Daoy (cell line): Measurements from ENCODE around the gene REM2. TPM values are rescaled to one million over a fixed set of nuclear protein-coding genes. Genes with fewer than 3 reads are reported as not detected.
"Not testable (repeated sequence)": the region's sequence is repeated elsewhere in the genome, so short reads cannot be mapped to it uniquely, and the experiment has no call there.

Source experiments
- DNase-seq: peaks from one replicate; pipeline ENCODE4 v3.0.0-alpha.2; 2015; ENCODE audit warnings: low read depth
- total RNA-seq: library from RNA; depleted of rRNA; stranded (reverse); fragments of >200 nt; shearing (Covaris generic); gene quantifications from 2 replicates; pipeline ENCODE4 v1.2.3, GENCODE V29; 2014

Gene REM2
- total RNA-seq, 1 experiment from 2014 or later: 0.74 TPM

DNA sequence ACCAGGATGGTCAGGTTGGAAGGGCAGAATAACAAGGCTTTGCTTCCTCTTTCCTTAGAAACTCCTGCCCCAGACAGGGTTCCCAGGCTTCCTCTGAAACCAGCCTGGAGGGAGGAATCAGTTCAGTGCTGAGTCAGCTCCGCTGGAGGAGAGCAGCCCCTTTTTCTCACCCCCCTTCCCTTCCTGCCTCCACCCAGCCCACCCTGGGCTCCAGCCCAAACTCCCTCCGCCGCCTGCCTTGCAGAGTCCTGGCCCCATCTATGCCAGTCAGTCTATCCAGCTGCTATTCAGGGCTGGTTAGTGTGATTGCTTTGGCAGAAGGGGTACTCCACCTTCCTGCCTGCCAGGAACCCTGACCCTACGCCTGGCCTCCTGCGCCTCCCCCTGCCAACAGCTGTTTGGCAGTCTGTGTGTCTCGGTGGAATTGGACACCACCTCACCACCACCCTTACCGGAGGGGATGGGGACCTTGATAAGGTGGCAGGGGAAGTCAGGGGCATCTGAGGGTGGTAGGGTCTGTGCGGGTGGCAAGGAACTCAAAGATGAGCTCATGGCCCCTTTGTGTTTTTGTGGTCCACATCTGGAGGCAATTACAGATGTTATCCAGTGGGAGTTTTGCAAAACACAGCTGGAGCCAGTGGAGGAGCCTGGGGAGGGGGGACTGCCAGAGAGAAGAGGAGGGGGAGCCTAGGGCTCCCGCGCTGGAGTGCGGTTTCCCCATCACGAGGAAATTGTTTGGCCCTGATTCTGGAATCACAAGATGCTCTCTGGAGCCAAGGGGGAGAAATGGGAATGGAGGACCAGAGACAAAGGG lies 34.5 kb upstream of the REM2 start:
- peak; percentile 92 for DNase-seq

DNA sequence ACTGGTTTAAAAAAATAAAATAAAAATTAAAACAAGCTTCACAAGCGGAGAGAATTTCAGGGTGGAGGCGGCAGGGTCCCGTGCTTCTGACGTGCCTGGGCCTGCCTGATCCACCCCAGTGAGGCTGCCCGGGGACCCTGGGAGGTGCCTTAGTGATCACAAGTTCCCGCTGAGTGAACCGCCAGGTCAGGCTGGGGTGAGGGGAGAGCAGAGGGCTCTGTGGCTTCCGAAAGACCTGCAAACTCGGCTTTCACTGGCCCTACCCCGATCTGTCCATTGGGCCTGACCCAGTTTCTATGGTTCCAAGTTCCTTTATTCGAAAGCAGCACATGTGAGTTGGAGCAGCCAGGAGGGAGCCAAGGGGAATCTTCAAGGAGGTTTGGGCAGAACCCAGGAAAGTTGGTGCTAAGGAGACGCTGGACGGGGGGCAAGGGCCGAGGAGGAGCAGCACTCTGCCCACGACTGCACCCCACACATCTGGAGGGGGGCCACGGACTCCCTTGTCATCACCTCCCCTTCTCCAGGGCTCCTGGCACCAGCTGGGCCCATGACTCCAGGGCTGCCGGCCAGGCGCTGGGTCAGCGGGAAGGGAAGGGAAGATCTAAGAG lies 33.7 kb upstream of the REM2 start:
- DNase-seq: peak; percentile 65

DNA sequence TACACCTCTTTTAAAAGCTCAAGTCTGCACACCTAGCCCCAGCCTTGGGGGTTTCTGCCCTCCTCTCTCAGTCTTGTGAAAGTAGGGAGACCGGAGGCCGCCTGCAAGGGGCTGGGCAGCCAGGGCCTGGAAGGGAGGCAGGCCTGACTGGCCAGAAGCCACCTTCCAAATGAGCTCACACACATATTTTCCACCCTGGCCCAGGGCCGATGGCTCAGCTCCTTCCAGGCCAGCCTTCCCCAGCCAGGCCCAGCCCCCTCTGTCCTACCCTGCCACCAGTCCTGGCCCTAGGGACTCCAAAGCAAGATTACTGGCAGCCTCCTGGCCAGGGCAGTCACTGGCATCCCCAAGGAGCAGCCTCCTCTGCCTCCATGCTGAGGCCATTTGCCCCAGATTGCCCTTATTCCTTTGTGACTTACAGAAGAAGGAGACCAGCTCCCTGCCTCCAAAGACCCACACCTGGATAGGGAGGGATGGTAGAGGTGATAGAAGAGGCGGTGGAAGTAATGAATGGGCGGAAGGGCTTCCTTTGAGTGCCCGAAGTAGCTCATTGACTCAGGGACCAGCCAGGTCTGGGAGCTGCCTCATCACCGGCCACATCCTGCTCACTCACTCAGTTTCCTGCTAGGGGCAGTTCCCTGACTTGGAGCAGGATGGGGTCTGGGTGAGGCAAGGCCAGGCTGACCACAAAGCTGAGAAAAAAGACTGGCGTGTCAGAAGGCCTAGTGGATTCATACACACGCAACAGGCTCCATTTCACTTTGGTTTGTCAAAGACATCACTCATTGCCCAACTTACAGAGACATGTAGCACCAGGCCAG lies 31.9 kb upstream of the REM2 start:
- peak; percentile 97 for DNase-seq

DNA sequence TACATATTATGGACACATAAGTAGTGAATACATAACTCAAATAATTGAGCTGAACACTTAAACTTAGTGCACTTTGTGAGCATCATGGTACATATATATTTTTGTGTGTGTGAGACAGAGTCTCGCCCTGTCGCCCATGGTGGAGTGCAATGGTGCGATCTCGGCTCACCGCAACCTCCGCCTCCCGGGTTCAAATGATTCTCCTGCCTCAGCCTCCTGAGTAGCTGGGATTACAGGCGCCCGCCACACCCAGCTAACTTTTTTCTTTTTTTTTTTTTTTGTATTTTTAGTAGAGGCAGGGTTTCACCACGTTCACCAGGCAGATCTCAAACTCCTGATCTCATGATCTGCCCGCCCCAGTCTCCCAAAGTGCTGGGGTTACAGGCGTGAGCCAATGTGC lies 30.8 kb upstream of the REM2 start:
- not testable (repeated sequence) for DNase-seq

DNA sequence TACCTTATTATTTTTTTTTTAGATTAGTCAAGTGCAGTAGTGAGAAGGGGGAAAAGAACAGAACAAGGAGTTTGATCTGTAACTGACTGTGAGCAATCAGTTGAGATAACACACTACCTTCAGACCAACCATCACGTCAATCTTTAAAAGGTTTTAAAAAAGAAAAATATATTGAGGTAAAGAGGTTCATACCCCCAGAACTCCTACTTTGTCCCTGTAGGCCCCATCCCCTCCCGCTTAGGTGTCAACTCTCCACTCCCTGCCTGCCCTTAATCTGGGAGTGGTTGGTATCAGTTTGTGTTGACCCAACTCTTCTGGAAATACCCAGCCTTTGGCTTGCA lies 30.5 kb upstream of the REM2 start:
- DNase-seq: no peak

DNA sequence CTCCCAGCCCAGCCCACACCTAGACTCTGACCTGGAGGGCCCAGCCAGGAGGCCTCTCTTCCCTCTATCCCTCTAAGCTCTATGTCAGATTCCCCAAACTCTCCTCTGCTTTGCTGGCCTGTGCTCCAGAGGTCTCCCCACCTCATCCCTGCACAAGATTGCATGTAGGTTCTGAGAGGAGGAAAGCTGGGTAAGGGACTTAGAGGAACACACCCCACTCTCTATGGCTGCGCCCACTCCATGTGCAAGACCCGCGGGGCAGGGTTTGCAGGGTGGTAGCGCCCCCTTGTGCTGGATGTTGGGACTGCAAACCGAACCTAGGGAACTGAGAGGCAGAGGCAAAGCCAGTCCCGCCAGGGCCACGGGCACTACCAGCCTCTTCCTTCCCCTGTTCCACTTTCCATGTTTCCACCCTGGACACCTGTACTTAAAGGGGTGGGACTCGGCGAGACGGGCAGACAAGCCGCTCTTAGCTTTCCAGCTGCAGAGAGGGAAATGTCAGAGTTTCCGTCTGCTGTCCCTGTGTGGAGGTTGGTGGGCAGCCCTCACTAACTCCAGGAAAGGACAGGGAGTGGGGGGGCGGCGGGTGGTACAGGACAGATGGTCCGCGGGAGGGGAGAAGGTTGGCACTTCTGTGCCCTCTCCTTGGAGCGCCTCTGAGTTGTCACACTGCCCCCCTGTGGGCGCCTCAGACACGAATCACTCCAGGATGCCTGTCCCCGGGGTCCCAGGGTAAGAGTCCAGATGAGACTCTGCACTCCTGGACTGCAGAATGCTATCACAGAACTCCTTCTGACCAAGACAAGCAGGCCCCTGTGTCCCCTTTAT lies 29.9 kb upstream of the REM2 start:
- DNase-seq: peak; percentile 90

DNA sequence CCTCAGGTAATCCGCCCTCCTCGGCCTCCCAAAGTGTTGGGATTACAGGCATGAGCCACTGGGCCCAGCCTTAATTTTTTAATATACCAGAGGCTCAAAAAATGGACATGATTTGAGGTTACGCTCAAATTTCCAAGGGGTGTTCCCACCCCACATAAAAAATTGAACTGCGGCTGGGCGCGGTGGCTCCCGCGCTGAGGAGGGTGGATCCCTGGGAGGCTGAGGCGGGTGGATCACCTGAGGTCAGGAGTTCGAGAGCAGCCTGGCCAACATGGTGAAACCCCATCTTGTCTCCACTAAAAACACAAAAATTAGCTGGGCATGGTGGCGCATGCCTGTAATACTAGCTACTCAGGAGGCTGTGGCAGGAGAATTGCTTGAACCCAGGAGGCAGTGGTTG lies 28.7 kb upstream of the REM2 start:
- DNase-seq: not testable (repeated sequence)

DNA sequence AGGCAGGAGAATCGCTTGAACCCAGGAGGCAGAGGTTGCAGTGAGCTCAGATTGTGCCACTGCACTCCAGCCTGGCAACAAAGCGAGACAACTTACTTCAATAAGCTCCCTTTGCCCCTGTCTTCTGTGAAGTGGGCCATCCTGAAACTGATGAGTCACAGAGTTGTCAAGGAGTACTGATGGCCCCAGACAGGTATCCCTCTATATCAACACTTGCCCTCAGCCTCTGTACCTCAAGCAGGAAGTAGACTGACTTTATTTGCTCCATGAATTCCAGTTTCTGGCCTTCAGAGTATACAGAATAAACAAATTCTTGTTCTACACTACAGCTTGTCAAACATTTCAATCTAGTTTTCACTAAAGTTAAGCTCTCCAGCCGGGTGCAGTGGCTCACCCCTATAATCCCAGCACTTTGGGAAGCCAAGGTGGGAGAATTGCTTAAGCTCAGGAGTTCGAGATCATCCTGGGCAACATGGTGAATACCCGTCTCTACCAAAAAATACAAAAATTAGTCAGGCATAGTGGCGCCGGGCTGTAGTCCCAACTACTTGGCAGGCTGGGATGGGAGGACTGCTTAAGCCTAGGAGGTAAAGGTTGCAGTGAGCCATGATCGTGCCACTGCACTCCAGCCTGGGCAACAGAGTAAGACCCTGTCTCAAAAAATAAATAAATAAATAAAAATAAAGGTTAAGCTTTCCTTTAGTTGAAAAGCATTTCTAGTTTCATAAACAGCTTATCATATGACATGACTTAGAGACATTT lies 27.9 kb upstream of the REM2 start:
- DNase-seq: no peak

DNA sequence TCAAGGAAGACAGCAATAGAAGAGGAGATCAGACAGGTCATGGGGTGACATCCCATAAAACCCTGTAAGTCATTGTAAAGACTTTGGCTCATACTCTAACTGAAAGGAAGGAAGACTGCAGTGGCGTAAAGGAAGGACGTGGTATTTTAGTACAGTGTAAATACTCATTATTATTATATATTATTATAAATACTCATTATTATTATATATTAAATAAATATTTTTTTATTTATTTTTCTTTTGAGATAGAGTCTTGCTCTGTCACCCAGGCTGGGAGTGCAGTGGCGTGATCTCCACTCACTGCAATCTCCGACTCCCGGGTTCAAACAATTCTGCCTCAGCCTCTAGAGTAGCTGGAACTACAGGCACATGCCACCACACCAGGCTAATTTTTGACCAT lies 26.6 kb upstream of the REM2 start:
- no peak for DNase-seq

DNA sequence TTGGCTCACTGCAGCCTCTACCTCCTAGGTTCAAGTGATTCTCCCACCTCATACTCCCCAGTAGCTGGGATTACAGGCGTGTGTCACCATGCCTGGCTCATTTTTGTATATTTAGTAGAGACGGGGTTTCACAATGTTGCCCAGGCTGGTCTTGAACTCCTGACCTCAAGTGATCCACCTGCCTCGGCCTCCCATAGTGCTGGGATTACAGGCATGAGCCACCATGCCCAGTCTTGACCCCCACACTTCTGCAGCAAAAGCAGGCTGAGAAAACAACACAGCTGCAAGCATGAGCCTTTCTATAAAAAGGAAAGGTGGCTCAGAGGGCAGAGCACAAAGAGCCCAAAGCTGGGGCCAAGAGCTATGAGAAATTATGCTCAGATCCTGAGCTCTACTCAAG lies 22.6 kb upstream of the REM2 start:
- not testable (repeated sequence) for DNase-seq

DNA sequence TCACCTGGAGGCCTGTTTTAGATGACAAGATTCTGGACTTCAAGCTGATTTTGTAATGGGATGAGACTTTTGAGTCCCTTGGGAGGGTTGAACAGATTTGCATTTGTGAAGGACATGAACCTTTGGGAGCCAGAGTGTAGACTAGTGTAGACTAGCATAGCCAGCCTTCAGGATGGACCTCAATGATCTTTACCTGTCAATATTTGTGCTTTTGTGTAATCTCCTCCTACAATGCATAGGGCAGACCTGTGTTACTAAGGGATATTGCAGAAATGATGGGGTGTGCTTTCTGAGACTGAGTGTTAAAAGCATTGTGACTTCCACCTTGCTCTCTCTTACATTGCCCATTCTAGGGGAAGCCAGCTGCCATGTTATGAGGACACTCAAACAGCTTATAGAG lies 21.4 kb upstream of the REM2 start:
- no peak for DNase-seq

DNA sequence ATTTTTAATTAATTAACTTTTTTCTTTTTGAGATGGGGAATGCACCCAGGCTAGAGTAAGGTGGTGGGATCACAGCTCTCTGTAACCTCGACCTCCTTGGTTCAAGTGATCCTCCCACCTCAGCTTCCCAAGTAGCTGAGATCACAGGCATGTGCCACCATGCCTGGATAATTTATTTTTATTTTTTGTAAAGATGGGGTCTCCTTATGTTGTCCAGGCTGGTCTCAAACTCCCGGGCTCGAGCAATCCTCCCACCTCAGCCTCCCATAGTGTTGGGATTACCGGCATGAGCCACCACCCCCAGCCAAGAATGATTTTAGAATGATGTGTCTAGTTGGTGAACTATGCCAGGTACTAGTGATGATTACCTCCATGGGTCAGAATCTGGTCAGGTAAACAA lies 18.0 kb upstream of the REM2 start:
- DNase-seq: no peak

DNA sequence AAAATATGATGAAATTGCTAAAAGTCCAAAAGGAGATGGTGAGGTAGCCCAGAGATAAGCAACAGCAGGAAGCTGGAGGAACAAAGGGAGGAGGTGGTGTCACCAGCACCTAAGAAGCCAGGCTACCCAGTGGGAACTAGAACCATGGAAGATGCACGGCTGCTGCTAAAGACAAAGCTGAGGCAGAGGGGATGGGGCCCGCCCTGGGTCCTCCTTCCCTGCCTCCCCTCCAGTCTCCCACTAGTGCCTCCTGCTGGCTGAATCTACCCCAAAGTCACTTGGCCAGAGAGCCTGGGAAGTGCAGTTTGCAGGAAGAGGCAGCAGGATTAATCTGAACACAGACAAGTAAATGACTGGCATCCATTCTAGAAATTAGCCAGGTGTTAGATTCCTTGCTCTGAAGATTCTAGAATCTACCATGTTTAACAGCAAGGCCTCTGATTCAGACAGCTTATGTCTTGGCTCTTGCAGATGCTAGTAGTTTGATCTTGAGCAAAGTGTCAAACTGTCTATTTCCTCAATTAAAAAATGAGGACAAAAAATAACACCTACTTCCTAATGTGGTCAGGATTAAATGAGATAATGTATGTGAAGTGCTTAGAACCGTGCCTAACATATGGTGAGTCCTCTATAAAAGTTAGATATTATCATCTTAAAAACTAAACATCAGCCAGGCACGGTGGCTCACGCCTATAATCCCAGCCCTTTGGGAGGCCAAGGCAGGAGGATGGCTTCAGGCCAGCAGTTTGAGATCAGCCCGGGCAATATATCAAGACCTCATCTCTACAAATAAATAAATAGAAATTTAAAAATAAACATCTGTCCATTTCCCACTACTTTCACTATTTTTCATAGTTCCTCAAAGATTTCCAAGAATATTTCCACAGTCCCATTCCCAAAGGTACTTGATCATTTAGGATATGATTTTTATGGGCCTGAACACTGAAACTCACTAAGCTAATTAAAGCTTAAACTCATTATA lies 17.3 kb upstream of the REM2 start:
- no peak for DNase-seq

DNA sequence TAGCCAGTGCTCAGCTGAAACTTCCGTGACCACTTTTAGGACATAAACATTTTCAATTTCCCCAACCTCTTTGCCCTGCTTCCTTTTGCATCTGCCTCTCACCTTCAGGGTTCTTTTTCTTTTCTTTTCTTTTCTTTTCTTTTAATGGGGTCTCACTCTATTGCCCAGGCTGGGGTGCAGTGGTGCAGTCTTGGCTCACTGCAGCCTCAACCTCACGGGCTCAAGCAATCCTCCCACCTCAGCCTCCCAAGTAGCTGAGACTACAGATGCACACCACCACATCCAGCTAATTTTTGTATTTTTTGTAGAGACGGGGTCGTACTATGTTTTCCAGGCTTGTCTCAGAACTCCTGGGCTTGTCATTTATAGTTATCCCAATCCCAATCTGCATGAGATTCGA lies 16.1 kb upstream of the REM2 start:
- DNase-seq: no peak

DNA sequence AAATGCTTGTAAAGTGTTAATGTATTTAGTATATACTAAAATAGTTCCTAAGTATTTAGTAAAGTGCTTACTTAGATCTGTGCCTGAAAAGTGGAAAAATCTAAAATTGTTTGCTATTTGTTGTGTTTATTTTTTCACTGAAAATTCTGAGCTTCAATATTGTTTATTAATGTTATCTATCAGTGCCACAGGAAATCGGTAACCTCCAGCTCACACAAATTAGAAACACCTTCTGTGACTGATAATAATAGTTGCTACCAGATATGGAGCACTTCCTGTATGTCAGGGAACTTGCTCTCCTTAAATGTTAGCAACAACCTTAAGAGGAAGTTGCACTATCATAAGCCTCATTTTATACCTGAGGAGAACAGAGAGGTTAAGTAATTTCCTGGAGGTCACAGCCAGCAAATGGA lies 12.2 kb upstream of the REM2 start:
- DNase-seq: no peak

DNA sequence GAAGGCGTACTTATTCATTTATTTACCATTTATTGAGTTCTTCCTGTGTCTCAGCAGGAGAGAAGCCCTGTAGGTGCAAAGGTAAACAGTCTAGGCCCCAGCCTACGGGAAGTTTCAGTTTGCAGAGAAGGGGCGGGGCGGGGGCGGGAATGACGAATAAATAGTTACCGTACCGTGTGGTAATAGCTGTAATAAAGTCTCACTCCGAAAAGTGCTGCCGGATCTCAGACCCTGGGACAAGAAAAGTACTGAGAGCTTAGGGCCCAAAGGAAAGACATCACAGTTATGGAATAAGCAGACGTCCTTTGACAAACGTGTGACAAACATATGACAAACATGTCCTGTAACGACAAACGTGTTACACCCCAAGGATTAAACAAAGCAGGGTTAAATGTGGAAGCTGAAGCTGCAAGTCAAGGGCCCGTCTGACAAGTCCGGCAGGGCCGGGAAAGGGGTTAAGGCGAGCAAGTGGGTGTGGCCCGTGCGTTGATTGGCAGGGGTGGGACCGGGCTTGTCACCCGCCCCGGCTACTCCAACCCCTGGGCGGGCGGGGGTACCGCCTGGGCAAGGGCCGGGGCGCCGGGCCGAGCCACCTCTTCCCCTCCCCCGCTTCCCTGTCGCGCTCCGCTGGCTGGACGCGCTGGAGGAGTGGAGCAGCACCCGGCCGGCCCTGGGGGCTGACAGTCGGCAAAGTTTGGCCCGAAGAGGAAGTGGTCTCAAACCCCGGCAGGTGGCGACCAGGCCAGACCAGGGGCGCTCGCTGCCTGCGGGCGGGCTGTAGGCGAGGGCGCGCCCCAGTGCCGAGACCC lies 11.6 kb upstream of the REM2 start, which contains the start of gene LRP10:
LRP10 (plus strand) TSS at position 517 of the 809 bp plus-strand sequence. CDS start 564 bp downstream, outside the sequence.
- peak; percentile 90 for DNase-seq

DNA sequence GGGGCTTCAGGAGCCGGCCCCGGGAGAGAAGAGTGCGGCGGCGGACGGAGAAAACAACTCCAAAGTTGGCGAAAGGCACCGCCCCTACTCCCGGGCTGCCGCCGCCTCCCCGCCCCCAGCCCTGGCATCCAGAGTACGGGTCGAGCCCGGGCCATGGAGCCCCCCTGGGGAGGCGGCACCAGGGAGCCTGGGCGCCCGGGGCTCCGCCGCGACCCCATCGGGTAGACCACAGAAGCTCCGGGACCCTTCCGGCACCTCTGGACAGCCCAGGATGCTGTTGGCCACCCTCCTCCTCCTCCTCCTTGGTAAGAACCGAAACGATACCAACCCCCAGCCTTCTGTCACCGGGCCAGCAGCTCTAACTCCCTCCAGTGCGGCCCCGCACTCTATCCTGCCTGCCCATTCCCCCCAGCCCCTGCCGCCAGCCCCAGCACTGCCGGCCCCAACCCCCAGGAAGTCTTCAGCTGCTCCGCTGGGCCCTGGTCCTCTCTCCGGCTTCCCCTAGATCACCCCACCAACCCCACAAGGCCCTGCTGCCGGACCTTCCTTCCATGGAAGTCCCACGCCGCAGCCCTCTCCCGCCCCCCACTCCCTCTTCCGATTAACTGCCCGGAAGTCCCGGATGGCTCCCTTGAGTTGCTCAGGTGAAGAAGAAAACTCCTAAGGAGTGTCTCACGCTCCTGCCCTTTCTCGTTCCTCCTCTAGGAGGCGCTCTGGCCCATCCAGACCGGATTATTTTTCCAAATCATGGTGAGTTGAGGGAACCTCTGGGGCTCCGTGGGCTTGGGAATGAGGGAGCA lies 10.8 kb upstream of the REM2 start:
- peak; percentile 86 for DNase-seq
